Measurements from ENCODE around the gene ARHGEF9. TPM values are rescaled to one million over a fixed set of nuclear protein-coding genes. Genes with fewer than 3 reads are reported as not detected.
"Not testable (repeated sequence)": the region's sequence is repeated elsewhere in the genome, so short reads cannot be mapped to it uniquely, and the experiment has no call there.

Gene ARHGEF9
- total RNA-seq, 5 donors from 2014 or later (not counting 1 experiment from before 2014, with no cell fraction given), result 23.7 to 27.4 (median 27.2) TPM

DNA sequence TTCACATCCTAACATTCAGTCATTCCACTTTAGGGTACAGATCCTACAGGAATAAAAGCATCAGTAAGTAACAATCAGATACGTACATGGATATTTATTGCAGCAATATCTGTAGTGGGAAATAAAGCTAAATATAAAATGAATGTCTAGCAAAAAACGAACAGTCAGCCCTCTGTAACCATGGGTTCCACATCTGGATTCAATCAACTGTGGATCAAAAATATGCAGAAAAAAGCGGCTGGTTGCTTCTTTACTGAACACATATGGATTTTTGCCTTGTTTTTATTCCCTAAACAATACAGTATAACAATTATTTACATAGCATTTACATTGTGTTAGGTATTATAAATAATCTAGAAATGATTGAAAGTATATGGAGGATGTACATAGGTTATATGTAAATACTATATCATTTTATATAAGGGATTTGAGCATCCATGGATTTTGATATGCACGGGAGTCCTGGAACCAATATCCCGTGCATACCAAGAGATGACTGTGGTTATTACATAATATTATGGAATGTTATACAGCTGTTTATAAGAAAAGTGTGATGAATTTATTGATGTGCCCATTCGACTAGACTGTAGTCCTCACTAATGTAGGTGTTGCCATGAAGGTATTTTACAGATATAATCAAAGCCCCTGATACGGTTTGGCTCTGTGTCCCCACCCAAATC, 132.8 kb downstream of the ARHGEF9 start:
- DNase-seq (no peak), ATAC-seq (replicated peaks in 1 of 4) (no peak)
- no peaks in the 10 kb centered on the region for H3K9me3 Mint-ChIP-seq
- Histone ChIP-seq H3K27me3 (replicated peaks in 1 of 2; ENCODE audit: control insufficient read depth in 2 of 2, extremely low read depth in 1 of 2, insufficient read depth in 2 of 2, low read length in 1 of 2) (no peaks in the 10 kb centered on the region), H3K9me3 (no peaks in the 10 kb centered on the region), H3K27ac (ENCODE audit: low read length) (no peak overlapping the region), H3K4me1 (ENCODE audit: control insufficient read depth in 1 of 2, extremely low read depth in 1 of 2, insufficient read depth in 2 of 2, low read length in 2 of 2) (no peaks in the 10 kb centered on the region), H3K4me3 (ENCODE audit: control insufficient read depth in 1 of 2, extremely low read depth in 1 of 2, low read length in 1 of 2) (no peak overlapping the region), H3K36me3 (ENCODE audit: control insufficient read depth in 2 of 2, extremely low read depth in 1 of 2, insufficient read depth in 1 of 2, low read length in 1 of 2) (peaks cover 0 to 12% of the 10 kb centered on the region in 2 donors)
- H3K4me3 Mint-ChIP-seq, result no peak overlapping the region
- H3K4me1 Mint-ChIP-seq, result no peaks in the 10 kb centered on the region
- ChIA-PET CTCF (no interaction called here), POLR2A (no interaction called here)
- peaks cover 51% of the 10 kb centered on the region for H3K36me3 Mint-ChIP-seq
- WGBS (ENCODE audit: insufficient coverage), result 83% methylated on average over 1 of the region's 7 CpGs
- no peaks in the 10 kb centered on the region for H3K27me3 Mint-ChIP-seq
- H3K27ac Mint-ChIP-seq, result no peak overlapping the region

DNA sequence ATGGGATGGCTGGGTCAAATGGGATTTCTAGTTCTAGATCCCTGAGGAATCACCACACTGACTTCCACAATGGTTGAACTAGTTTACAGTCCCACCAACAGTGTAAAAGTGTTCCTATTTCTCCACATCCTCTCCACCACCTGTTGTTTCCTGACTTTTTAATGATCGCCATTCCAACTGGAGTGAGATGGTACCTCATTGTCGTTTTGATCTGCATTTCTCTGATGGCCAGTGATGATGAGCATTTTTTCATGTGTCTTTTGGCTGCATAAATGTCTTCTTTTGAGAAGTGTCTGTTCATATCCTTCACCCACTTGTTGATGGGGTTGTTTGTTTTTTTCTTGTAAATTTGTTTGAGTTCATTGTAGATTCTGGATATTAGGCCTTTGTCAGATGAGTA, 139.3 kb downstream of the ARHGEF9 start:
- H3K36me3 ChIP-seq (ENCODE audit: control insufficient read depth in 2 of 2, extremely low read depth in 1 of 2, insufficient read depth in 1 of 2, low read length in 1 of 2); CTCF ChIA-PET; H3K27ac ChIP-seq (ENCODE audit: low read length); ATAC-seq (replicated peaks in 1 of 4); H3K4me1 Mint-ChIP-seq; DNase-seq; H3K4me1 ChIP-seq (ENCODE audit: control insufficient read depth in 1 of 2, extremely low read depth in 1 of 2, insufficient read depth in 2 of 2, low read length in 2 of 2); H3K27me3 Mint-ChIP-seq; POLR2A ChIA-PET; H3K9me3 ChIP-seq; H3K27me3 ChIP-seq (replicated peaks in 1 of 2; ENCODE audit: control insufficient read depth in 2 of 2, extremely low read depth in 1 of 2, insufficient read depth in 2 of 2, low read length in 1 of 2); H3K4me3 ChIP-seq (ENCODE audit: control insufficient read depth in 1 of 2, extremely low read depth in 1 of 2, low read length in 1 of 2); H3K9me3 Mint-ChIP-seq; H3K27ac Mint-ChIP-seq; H3K4me3 Mint-ChIP-seq: not testable (repeated sequence)
- H3K36me3 Mint-ChIP-seq, result peaks cover 37% of the 10 kb centered on the region
- no CpG with 5 or more reads among the region's 2 CpGs for WGBS (ENCODE audit: insufficient coverage)

DNA sequence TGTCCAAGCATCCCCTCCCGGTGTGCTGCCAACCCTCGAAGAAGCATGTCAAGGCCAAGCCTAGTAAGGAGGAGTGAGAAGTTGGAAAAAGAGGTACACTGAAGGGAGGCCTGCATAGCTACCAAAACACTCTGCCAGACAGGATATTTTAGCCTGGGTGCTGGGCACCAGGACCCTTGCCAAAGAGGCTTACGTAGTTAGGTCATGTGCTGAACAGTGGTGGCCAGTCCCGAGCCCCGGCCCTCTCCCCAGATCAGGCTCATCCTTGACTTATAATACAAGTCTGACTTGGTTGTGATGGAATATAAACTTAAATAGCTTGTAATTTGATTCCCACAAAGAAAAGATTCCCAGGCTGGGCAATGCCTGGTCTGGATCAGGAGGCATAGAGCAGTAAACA, 149.3 kb downstream of the ARHGEF9 start:
- Histone ChIP-seq H3K4me3 (ENCODE audit: control insufficient read depth in 1 of 2, extremely low read depth in 1 of 2, low read length in 1 of 2) (no peak overlapping the region), H3K36me3 (ENCODE audit: control insufficient read depth in 2 of 2, extremely low read depth in 1 of 2, insufficient read depth in 1 of 2, low read length in 1 of 2) (peaks cover 0 to 14% of the 10 kb centered on the region in 2 donors), H3K9me3 (no peaks in the 10 kb centered on the region), H3K27ac (ENCODE audit: low read length) (no peak overlapping the region), H3K4me1 (ENCODE audit: control insufficient read depth in 1 of 2, extremely low read depth in 1 of 2, insufficient read depth in 2 of 2, low read length in 2 of 2) (no peaks in the 10 kb centered on the region), H3K27me3 (replicated peaks in 1 of 2; ENCODE audit: control insufficient read depth in 2 of 2, extremely low read depth in 1 of 2, insufficient read depth in 2 of 2, low read length in 1 of 2) (no peaks in the 10 kb centered on the region)
- H3K27me3 Mint-ChIP-seq, result peaks cover 0 to 8% of the 10 kb centered on the region in 2 donors
- peaks cover 67% of the 10 kb centered on the region for H3K36me3 Mint-ChIP-seq
- no peak for ATAC-seq (replicated peaks in 1 of 4)
- no peaks in the 10 kb centered on the region for H3K4me1 Mint-ChIP-seq
- H3K4me3 Mint-ChIP-seq, result no peak overlapping the region
- H3K27ac Mint-ChIP-seq, result no peak overlapping the region
- ChIA-PET CTCF (no interaction called here), POLR2A (no interaction called here)
- WGBS (ENCODE audit: insufficient coverage), result no CpG with 5 or more reads among the region's 5 CpGs
- H3K9me3 Mint-ChIP-seq, result peaks cover 5 to 8% (median 7%) of the 10 kb centered on the region in 3 donors
- DNase-seq, result no peak

DNA sequence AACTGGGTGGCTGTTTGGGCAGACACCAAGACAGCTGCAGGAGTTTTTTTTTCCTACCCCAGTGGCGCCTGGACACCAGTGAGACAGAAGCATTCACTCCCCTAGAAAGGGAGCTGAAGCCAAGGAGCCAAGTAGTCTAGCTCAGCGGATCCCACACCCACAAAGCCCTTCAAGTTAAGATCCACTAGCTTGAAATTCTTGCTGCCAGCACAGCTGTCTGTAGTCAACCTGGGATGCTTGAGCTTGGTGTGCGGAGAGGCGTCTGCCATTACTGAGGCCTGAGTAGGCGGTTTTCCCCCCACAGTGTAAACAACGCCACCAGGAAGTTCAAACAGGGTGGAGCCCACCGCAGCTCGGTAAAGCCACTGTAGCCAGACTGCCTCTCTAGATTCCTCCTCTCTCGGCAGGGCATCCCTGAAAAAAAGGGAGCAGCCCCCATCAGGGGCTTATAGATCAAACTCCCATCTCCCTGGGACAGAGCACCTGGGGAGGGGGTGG, 171.4 kb downstream of the ARHGEF9 start:
- H3K27ac Mint-ChIP-seq, result no peak overlapping the region
- H3K9me3 Mint-ChIP-seq, result no peaks in the 10 kb centered on the region
- no peaks in the 10 kb centered on the region for H3K9me3 ChIP-seq
- no peak for DNase-seq
- H3K27ac ChIP-seq (ENCODE audit: low read length), result no peak overlapping the region
- H3K36me3 Mint-ChIP-seq, result no peaks in the 10 kb centered on the region
- no peaks in the 10 kb centered on the region for H3K36me3 ChIP-seq (ENCODE audit: control insufficient read depth in 2 of 2, extremely low read depth in 1 of 2, insufficient read depth in 1 of 2, low read length in 1 of 2)
- H3K27me3 ChIP-seq (replicated peaks in 1 of 2; ENCODE audit: control insufficient read depth in 2 of 2, extremely low read depth in 1 of 2, insufficient read depth in 2 of 2, low read length in 1 of 2), result no peaks in the 10 kb centered on the region
- ChIA-PET CTCF (no interaction called here), POLR2A (no interaction called here)
- no peak overlapping the region for H3K4me3 Mint-ChIP-seq
- 80% methylated on average over 1 of the region's 9 CpGs for WGBS (ENCODE audit: insufficient coverage)
- no peaks in the 10 kb centered on the region for H3K4me1 Mint-ChIP-seq
- no peak overlapping the region for H3K4me3 ChIP-seq (ENCODE audit: control insufficient read depth in 1 of 2, extremely low read depth in 1 of 2, low read length in 1 of 2)
- peaks cover 0 to 3% of the 10 kb centered on the region in 2 donors for H3K27me3 Mint-ChIP-seq
- no peak for ATAC-seq (replicated peaks in 1 of 4)
- no peaks in the 10 kb centered on the region for H3K4me1 ChIP-seq (ENCODE audit: control insufficient read depth in 1 of 2, extremely low read depth in 1 of 2, insufficient read depth in 2 of 2, low read length in 2 of 2)

DNA sequence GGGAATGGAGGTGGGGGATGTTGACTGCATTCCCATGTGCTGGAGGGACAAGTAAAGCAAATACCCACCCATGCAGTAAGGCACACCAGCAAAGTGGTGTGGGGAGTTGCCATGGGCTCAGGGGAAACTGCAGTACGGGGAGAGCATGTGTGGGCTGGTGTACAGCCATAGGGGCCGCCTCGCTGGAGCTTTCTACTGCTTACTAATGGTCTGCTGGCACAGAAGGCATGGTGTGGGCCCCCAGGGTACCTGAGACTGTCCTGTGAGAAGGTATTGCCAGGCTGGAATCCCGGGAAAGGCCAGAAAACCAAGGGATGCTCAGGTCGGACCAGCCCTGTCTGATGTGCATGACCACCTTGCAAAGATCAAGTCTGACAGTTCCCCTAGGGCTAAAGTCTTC, 199.1 kb downstream of the ARHGEF9 start:
- H3K27me3 Mint-ChIP-seq, result peaks cover 0 to 8% of the 10 kb centered on the region in 2 donors
- peaks cover 0 to 5% (median 0%) of the 10 kb centered on the region in 3 donors for H3K9me3 Mint-ChIP-seq
- no peak overlapping the region for H3K27ac Mint-ChIP-seq
- H3K4me1 Mint-ChIP-seq, result no peaks in the 10 kb centered on the region
- Histone ChIP-seq H3K9me3 (no peaks in the 10 kb centered on the region), H3K27me3 (replicated peaks in 1 of 2; ENCODE audit: control insufficient read depth in 2 of 2, extremely low read depth in 1 of 2, insufficient read depth in 2 of 2, low read length in 1 of 2) (no peaks in the 10 kb centered on the region), H3K4me3 (ENCODE audit: control insufficient read depth in 1 of 2, extremely low read depth in 1 of 2, low read length in 1 of 2) (no peak overlapping the region), H3K4me1 (ENCODE audit: control insufficient read depth in 1 of 2, extremely low read depth in 1 of 2, insufficient read depth in 2 of 2, low read length in 2 of 2) (no peaks in the 10 kb centered on the region), H3K36me3 (ENCODE audit: control insufficient read depth in 2 of 2, extremely low read depth in 1 of 2, insufficient read depth in 1 of 2, low read length in 1 of 2) (no peaks in the 10 kb centered on the region), H3K27ac (ENCODE audit: low read length) (no peak overlapping the region)
- H3K36me3 Mint-ChIP-seq, result no peaks in the 10 kb centered on the region
- 80% methylated on average over 3 of the region's 5 CpGs for WGBS (ENCODE audit: insufficient coverage)
- DNase-seq (no peak), ATAC-seq (replicated peaks in 1 of 4) (no peak)
- ChIA-PET CTCF (no interaction called here), POLR2A (no interaction called here)
- H3K4me3 Mint-ChIP-seq, result no peak overlapping the region

Data from T-cell (primary cell).